K562 treated with DMSO at 1 percent for 4 hours (cell line): Measurements from ENCODE around the gene CNGB1. TPM values are rescaled to one million over a fixed set of nuclear protein-coding genes. Genes with fewer than 3 reads are reported as not detected.

ENCODE experiments used
- total RNA-seq: library from RNA; unstranded; fragments of 300-600 nt; gene quantifications from 2 replicates; pipeline ENCODE4 v1.2.3, GENCODE V29; 2022; ENCODE audit not compliant: insufficient read depth

The CNGB1 gene
- total RNA-seq = not detected in 2 replicates

DNA sequence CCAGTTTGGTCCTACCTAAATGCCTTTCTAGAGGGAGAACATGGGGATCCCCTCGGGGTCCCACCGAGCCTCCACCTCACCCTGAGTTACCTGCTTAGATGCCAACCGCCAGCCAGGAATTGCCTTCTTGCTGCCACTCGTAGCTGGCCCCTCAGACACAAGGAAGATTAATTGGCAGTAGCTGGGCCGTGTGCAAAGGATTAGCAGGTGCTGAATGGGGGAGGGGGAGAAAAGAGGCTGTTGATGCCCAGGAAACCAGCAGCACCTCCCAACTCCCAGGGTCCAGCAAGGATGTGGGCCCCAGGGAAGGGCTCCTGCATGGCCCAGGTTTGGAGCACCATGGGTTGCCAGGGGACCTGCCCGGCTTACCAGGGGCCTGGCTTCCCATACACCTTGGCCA, at the start of gene CNGB1:
TSS of gene CNGB1 (minus strand) at position 159 of the 400 bp plus-strand sequence. CDS start 3,842 bp downstream, outside the sequence.

DNA sequence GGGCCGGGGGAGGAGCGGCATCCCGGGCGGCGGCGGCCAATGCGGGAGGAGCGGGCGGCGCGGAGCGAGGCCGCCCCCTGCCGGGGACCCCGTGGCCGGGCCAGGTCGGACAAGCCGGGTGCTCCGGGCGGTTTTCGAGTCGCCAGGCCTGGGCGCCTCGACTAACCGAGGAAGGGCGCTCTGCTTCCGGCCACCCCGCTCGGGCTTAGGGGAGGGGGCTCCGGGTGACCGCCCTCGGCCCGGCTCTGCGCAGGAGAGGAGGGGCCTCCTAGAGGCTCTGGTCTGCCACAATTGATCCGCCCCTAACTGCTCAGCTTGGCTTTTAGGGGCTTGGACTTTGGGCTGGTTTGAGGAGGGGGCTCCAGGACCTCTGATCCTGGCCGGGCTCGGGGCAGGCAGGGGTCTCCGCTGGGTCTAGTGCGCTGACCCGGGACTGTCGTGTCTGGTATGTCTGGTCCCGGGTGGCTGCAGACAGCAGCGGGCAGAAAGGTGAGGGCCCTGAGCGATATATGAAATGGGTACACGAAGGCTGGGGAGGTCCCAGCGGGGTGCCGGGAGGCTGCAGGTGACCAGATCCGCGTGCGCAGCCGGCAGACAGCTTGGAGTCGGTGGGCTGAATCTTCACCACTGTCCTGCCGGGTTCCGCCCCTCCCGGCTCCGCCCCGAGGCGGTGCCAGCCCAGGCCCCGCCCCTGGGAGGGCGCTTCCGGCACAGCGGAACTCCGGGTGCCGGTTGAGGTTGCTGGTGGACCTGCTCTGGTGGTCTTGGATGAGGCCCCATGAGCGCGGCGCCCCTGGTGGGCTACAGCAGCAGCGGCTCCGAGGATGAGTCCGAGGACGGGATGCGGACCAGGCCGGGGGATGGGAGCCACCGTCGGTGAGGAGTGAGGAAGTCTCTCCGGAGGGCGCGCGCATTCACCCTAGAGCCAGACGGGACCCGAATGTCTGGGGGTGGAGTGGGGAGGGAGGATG, 30.1 kb upstream of the CNGB1 start, which contains the start of gene USB1:
TSS of gene USB1 (plus strand) at position 702 of the 971 bp plus-strand sequence. CDS start at position 779, 77 bp downstream.

DNA sequence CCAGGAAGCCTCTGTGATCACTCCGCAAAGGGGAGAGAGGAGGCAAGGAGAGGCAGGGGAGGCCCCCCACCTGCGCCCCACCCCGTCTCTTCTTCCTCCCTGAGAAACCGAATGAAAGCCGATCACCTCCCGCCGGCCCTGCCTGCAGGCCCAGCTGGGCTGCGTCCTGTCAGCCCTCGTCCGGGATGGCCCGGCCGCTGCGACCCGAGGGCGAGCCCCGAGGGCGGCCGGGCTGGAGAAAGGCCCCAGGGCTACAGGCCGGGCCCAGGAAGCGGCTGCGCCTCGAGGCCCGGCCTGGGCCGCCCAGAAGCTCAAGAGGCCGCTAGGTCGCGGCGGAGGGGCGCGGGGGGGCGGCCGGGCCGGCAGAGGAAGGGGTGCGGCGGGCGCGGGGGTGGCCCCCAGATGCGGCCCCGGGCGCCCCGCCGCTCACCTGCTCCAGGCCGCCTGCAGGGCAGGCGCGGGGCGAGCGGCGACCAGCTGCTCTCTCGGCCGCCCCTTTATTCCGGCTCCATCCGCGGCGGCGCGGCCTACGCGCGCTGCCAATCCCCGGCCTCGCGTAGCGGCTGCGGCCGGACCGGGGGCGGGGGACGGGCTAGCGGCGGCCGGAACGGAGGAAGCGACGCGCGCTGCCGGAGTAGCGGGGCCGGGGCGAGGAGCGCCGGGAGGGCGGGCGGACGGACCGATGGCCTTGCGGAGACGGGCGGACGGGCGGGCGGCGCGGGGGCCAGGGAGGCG, 29.2 kb upstream of the CNGB1 start, which contains the start of gene ZNF319:
TSS of gene ZNF319 (minus strand) at position 702 of the 735 bp plus-strand sequence. CDS start 2,407 bp downstream, outside the sequence.

Other genes with a start within 250 kb of the CNGB1 start
- gene KATNB1, start 235.4 kb downstream of the CNGB1 start, total RNA-seq = 43.3 and 44.7 TPM in 2 replicates
- gene KIFC3, start 168.6 kb downstream of the CNGB1 start, total RNA-seq = 93.2 and 108 TPM in 2 replicates
- 5.3 and 5.8 TPM in 2 replicates for gene ZNF319, start 29.5 kb upstream of the CNGB1 start, total RNA-seq
- 54.1 and 54.4 TPM in 2 replicates for gene USB1, start 30.3 kb upstream of the CNGB1 start, total RNA-seq
- gene MMP15, start 54.6 kb upstream of the CNGB1 start, total RNA-seq = 10.8 and 12.4 TPM in 2 replicates
- gene CFAP20, start 158.3 kb upstream of the CNGB1 start, total RNA-seq = 64.2 and 72.5 TPM in 2 replicates
- 85.8 and 91.4 TPM in 2 replicates for gene CSNK2A2, start 227.0 kb upstream of the CNGB1 start, total RNA-seq